Osteoblast (primary cell): ENCODE results near the gene ACAP2. TPM values are rescaled to one million over a fixed set of nuclear protein-coding genes. Genes with fewer than 3 reads are reported as not detected.
A peak's percentile ranks its signal among the peaks of the same experiment; 100 is the strongest.
"Not testable (repeated sequence)": the region's sequence is repeated elsewhere in the genome, so short reads cannot be mapped to it uniquely, and the experiment has no call there.

Experiments
- DNase-seq: peaks from one replicate; pipeline ENCODE4 v3.0.0; 2011; ENCODE audit warnings: low spot score, mixed read lengths; ENCODE audit not compliant: insufficient read length; ENCODE audit errors: missing footprints
- H2AFZ ChIP-seq: 2 replicates; pipeline ENCODE4 v1.6.0; 2011; ENCODE audit warnings: mild to moderate bottlenecking, low read length
- H3K27ac ChIP-seq: 2 replicates; pipeline ENCODE4 v1.5.1; 2011; ENCODE audit warnings: mild to moderate bottlenecking, low read depth, low read length, moderate library complexity
- H3K27me3 ChIP-seq: 2 replicates; pipeline ENCODE4 v1.6.0; 2012; ENCODE audit warnings: mild to moderate bottlenecking, control low read depth, inconsistent platforms, low read length, moderate library complexity; ENCODE audit not compliant: insufficient read depth
- H3K36me3 ChIP-seq: 2 replicates; pipeline ENCODE4 v1.5.1; 2011; ENCODE audit warnings: mild to moderate bottlenecking, low read length, control low read depth, moderate library complexity; ENCODE audit not compliant: insufficient read depth
- H3K4me1 ChIP-seq: 2 replicates; pipeline ENCODE4 v1.5.1; 2011; ENCODE audit warnings: mild to moderate bottlenecking, low read length, control low read depth, moderate library complexity; ENCODE audit not compliant: insufficient read depth
- H3K4me2 ChIP-seq: 2 replicates; pipeline ENCODE4 v1.6.0; 2011; ENCODE audit warnings: mild to moderate bottlenecking, low read length; ENCODE audit not compliant: insufficient read depth
- H3K4me3 ChIP-seq: fragments of 200-600 bp; sonication (generic); 3 replicates; pipeline ENCODE4 v1.5.1; 2012; ENCODE audit warnings: mild to moderate bottlenecking, low read length, inconsistent platforms; ENCODE audit not compliant: insufficient read depth
- H3K79me2 ChIP-seq: 2 replicates; pipeline ENCODE4 v1.6.0; 2012; ENCODE audit warnings: mild to moderate bottlenecking, low read length, control low read depth, inconsistent platforms; ENCODE audit not compliant: insufficient read depth
- H3K9me3 ChIP-seq: 2 replicates; pipeline ENCODE4 v1.5.1; 2011; ENCODE audit warnings: low read depth, low read length, control low read depth
- H4K20me1 ChIP-seq: 2 replicates; pipeline ENCODE4 v1.6.0; 2012; ENCODE audit warnings: mild to moderate bottlenecking, low read length, control low read depth; ENCODE audit not compliant: insufficient read depth
- total RNA-seq: library from RNA; depleted of rRNA; stranded (reverse); fragments of >200 nt; gene quantifications from 2 replicates; pipeline ENCODE4 v1.2.3, GENCODE V29; 2012
- TF ChIP-seq, protein P1 (sequence below): IDR thresholded peaks from 2 replicates; pipeline ENCODE4 v1.5.1; 2011; ENCODE audit warnings: mild to moderate bottlenecking, low read depth, low read length, moderate library complexity; ENCODE audit errors: extremely low read depth

ACAP2 gene
- total RNA-seq, 1 donor: 121 TPM

DNA sequence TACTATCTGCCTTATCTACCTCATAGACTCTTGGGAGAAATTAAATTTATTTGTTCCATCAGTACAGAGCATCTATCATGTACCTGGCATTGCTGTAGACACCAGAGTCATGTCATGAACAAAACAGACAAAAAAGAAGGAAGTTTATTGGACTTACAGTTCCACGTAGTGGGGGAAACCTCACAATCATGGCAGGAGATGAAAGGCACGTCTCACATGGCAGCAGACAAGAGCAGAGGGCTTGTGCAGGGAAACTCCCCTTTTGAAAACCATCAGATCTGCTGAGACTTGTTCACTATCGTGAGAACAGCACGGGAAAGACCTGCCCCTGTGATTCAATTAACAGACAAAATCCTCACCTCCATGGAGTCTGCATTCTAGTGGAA, 25.6 kb upstream of the ACAP2 start:
- TF ChIP-seq, protein P1, sequence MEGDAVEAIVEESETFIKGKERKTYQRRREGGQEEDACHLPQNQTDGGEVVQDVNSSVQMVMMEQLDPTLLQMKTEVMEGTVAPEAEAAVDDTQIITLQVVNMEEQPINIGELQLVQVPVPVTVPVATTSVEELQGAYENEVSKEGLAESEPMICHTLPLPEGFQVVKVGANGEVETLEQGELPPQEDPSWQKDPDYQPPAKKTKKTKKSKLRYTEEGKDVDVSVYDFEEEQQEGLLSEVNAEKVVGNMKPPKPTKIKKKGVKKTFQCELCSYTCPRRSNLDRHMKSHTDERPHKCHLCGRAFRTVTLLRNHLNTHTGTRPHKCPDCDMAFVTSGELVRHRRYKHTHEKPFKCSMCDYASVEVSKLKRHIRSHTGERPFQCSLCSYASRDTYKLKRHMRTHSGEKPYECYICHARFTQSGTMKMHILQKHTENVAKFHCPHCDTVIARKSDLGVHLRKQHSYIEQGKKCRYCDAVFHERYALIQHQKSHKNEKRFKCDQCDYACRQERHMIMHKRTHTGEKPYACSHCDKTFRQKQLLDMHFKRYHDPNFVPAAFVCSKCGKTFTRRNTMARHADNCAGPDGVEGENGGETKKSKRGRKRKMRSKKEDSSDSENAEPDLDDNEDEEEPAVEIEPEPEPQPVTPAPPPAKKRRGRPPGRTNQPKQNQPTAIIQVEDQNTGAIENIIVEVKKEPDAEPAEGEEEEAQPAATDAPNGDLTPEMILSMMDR: no peak
- Histone ChIP-seq H3K79me2 (no peaks in the 10 kb centered on the region), H3K4me2 (no peak overlapping the region), H3K27ac (no peak overlapping the region), H3K4me1 (no peaks in the 10 kb centered on the region), H2AFZ (no peak overlapping the region), H3K27me3 (peaks cover 6% of the 10 kb centered on the region), H3K9me3 (no peaks in the 10 kb centered on the region), H3K4me3 (no peak overlapping the region), H4K20me1 (no peaks in the 10 kb centered on the region), H3K36me3 (no peaks in the 10 kb centered on the region)
- DNase-seq: no peak

DNA sequence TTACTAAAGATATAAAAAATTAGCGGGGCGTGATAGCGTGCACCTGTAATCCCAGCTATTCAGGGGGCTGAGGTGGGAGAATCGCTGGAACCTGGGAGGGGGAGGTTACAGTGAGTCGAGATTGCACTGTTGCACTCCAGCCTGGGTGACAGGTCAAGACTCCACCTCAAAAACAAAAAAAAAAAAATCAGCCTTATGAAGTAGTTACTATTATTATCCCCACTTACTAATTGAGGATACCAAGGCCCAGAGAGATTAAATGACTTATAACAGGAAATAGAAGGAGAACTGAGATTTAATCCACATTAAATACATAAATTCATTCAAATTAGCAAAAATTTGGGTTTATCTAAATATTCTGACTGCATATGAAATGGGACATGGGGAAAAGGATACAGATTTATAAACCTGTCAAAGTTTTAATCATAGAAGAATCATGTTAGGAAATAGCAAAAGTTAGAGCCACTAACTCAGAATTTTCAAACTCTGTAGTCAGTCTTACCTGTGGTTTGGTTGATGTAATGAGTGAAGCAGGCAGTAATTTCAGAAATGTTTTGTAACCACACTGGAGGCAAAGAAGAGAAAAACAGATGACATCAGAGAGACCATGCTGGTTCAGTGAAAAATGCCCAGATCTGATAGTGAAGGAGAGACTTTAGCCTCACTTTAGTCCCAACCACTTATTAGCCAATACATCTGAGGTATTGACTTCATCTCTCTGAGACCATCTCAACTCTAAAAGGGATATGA, 25.0 kb upstream of the ACAP2 start:
- Histone ChIP-seq H3K4me3 (no peak overlapping the region), H3K4me2 (no peak overlapping the region), H3K27ac (no peak overlapping the region), H3K36me3 (no peaks in the 10 kb centered on the region), H3K9me3 (no peaks in the 10 kb centered on the region), H3K27me3 (peaks cover 6% of the 10 kb centered on the region), H4K20me1 (no peaks in the 10 kb centered on the region), H3K79me2 (no peaks in the 10 kb centered on the region), H2AFZ (no peak overlapping the region), H3K4me1 (no peaks in the 10 kb centered on the region)
- peak; percentile 66 for DNase-seq
- TF ChIP-seq, protein P1: no peak

DNA sequence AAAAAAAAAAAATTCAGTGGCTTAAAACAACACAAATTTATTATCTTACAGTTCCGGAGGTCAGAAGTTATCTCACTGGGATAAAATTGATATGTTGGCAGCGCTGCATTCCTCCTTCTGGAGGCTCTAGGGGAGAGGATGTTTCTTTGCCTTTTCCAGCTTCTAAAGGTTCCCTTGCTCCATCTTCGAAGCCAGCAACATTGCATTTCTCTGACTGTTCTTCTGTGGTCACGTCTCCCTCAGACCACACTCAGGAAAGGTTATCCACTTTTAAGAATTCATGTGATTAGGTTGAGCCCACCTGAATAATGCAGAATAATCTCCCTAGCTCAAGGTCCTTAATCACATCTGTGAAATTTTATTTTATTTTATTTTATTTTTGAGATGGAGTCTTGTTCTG, 23.4 kb upstream of the ACAP2 start:
- H3K4me3 ChIP-seq: no peak overlapping the region
- H3K27ac ChIP-seq: no peak overlapping the region
- no peaks in the 10 kb centered on the region for H3K79me2 ChIP-seq
- no peak overlapping the region for H2AFZ ChIP-seq
- H3K4me2 ChIP-seq: no peak overlapping the region
- peaks cover 5% of the 10 kb centered on the region for H3K27me3 ChIP-seq
- H3K9me3 ChIP-seq: no peaks in the 10 kb centered on the region
- H4K20me1 ChIP-seq: no peaks in the 10 kb centered on the region
- TF ChIP-seq, protein P1: no peak
- H3K4me1 ChIP-seq: no peaks in the 10 kb centered on the region
- DNase-seq: peak; percentile 1
- H3K36me3 ChIP-seq: no peaks in the 10 kb centered on the region

DNA sequence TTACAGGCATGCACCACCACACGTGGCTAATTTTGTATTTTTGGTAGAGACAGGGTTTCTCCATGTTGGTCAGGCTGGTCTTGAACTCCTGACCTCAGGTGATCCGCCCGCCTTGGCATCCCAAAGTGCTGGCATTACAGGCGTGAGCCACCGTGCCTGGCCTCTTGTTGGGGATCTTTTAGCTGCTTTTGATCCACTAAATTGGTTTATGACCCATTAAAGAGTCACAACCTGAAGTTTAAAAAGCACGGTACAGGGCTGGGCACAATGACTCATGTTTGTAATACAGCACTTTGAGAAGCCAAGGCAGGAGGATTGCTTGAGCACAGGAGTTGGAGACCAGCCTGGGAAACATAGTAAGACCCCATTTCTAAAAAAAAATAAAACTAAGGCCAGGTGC, 20.1 kb upstream of the ACAP2 start:
- not testable (repeated sequence) for H3K4me3 ChIP-seq, H3K36me3 ChIP-seq, H3K27ac ChIP-seq, H3K4me2 ChIP-seq, H2AFZ ChIP-seq, H3K4me1 ChIP-seq, H3K27me3 ChIP-seq, H3K9me3 ChIP-seq, H4K20me1 ChIP-seq, H3K79me2 ChIP-seq, DNase-seq
